Activated CD8-positive, alpha-beta T cell treated with anti-CD3 and anti-CD28 coated beads for 36 hours (primary cell): Measurements from ENCODE around the gene MAN1A1. TPM values are rescaled to one million over a fixed set of nuclear protein-coding genes. Genes with fewer than 3 reads are reported as not detected.

Source experiments
- ATAC-seq: fragments of 200-7000 bp; cut with Tn5 transposase; one replicate; pipeline ENCODE4 v1.10.0; 2021; ENCODE audit warnings: mild to moderate bottlenecking, moderate library complexity
- CTCF ChIA-PET: fragments of 350-600 bp; sonication (Branson Sonifier 250); formaldehyde crosslinking; loops from one replicate; lab custom pipeline; 2021; ENCODE audit warnings: antibody characterized with exemption; lab: Charles Lee
- POLR2A ChIA-PET: fragments of 350-600 bp; sonication (Branson Sonifier 250); formaldehyde crosslinking; loops from one replicate; lab custom pipeline; 2021; ENCODE audit warnings: antibody characterized with exemption; lab: Charles Lee
- DNase-seq: peaks from one replicate; pipeline ENCODE4 v3.0.0-alpha.2; 2020
- H3K27ac Mint-ChIP-seq: one replicate; pipeline ENCODE4 v1.8.0; 2021; ENCODE audit warnings: mild to moderate bottlenecking, mixed read lengths
- H3K27me3 Mint-ChIP-seq: one replicate; pipeline ENCODE4 v1.8.0; 2021; ENCODE audit warnings: mixed read lengths
- H3K36me3 Mint-ChIP-seq: one replicate; pipeline ENCODE4 v1.8.0; 2021; ENCODE audit warnings: low read depth, mixed read lengths
- H3K4me1 Mint-ChIP-seq: one replicate; pipeline ENCODE4 v1.8.0; 2021; ENCODE audit warnings: low read depth, mixed read lengths
- H3K4me3 Mint-ChIP-seq: one replicate; pipeline ENCODE4 v1.8.0; 2021; ENCODE audit warnings: mild to moderate bottlenecking, moderate library complexity, mixed read lengths
- H3K9me3 Mint-ChIP-seq: one replicate; pipeline ENCODE4 v1.8.0; 2021; ENCODE audit warnings: mixed read lengths
- intact Hi-C: fragments of 100-400 bp; cut with micrococcal nuclease; formaldehyde crosslinking; loops from one replicate; pipeline ENCODE4 v1.10.0; 2022
- total RNA-seq, 2 experiments: library from RNA; stranded (reverse); gene quantifications; one replicate each; pipeline ENCODE4 v1.2.3, GENCODE V29; 2021
- TF ChIP-seq, protein P1 (sequence below): fragments of 200-600 bp; IDR thresholded peaks from one replicate; pipeline ENCODE4 v1.8.0; 2022; ENCODE audit warnings: antibody characterized with exemption, mild to moderate bottlenecking

The MAN1A1 gene
- total RNA-seq, 2 experiments from 2014 or later: 18.5 to 19.4 TPM

DNA sequence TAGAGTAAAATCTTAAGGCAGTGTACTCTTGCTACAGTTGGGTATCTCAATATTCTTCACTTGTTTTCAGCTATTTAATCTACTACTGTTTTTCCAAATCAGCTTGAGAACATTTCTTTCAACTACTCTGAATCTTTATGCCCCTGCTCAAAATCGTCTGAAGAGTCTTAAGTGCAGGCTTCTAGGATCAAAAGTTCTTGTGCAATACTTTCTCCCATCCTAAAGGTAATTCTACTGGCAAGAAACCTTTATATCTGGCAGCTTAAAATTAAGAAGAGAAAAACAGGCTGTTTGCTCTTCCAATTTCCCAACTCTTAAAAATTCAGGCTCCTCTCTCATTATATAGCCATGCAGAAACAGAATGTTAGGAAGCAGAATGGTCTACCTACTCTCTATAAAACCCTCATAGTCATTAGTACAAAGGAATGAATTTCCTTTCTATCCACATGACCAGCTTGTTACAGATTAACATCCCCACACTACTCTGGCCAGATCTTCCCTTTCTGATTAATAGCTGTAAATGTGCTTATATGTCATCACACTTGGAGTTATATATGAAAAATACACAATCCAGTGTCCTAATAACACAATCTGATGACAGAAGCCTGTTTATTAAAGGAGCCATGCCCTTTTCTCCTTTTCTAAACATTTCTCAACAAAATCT is 148.9 kb downstream of the MAN1A1 start:
- intact Hi-C loops: no loop called here
- Mint-ChIP-seq H3K9me3 (no peaks in the 10 kb centered on the region), H3K4me3 (no peak overlapping the region), H3K27ac (no peak overlapping the region), H3K27me3 (no peaks in the 10 kb centered on the region), H3K36me3 (peaks cover 29% of the 10 kb centered on the region), H3K4me1 (no peaks in the 10 kb centered on the region)
- ATAC-seq (no peak), DNase-seq (no peak)
- ChIA-PET CTCF (interaction anchor here (0.7 to 1.6 kb wide), 4 partner anchors 8 to 25 kb away, joined by 3 to 4 read pairs (median 4); no protein-coding TSS in a partner anchor), POLR2A (no interaction called here)
- TF ChIP-seq, protein P1, sequence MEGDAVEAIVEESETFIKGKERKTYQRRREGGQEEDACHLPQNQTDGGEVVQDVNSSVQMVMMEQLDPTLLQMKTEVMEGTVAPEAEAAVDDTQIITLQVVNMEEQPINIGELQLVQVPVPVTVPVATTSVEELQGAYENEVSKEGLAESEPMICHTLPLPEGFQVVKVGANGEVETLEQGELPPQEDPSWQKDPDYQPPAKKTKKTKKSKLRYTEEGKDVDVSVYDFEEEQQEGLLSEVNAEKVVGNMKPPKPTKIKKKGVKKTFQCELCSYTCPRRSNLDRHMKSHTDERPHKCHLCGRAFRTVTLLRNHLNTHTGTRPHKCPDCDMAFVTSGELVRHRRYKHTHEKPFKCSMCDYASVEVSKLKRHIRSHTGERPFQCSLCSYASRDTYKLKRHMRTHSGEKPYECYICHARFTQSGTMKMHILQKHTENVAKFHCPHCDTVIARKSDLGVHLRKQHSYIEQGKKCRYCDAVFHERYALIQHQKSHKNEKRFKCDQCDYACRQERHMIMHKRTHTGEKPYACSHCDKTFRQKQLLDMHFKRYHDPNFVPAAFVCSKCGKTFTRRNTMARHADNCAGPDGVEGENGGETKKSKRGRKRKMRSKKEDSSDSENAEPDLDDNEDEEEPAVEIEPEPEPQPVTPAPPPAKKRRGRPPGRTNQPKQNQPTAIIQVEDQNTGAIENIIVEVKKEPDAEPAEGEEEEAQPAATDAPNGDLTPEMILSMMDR: no peak

- intact Hi-C loops: no loop called here
- H3K27ac Mint-ChIP-seq: no peak overlapping the region
- H3K36me3 Mint-ChIP-seq: peaks cover 24% of the 10 kb centered on the region
- H3K27me3 Mint-ChIP-seq: no peaks in the 10 kb centered on the region
- ChIA-PET CTCF (no interaction called here), POLR2A (no interaction called here)
- DNase-seq (no peak), ATAC-seq (no peak)
- no peaks in the 10 kb centered on the region for H3K4me1 Mint-ChIP-seq
- TF ChIP-seq, protein P1: no peak
- no peak overlapping the region for H3K4me3 Mint-ChIP-seq
- no peaks in the 10 kb centered on the region for H3K9me3 Mint-ChIP-seq
Measured at GRCh38 chr6:119197271-119197670, 152.3 kb downstream of the MAN1A1 start.

DNA sequence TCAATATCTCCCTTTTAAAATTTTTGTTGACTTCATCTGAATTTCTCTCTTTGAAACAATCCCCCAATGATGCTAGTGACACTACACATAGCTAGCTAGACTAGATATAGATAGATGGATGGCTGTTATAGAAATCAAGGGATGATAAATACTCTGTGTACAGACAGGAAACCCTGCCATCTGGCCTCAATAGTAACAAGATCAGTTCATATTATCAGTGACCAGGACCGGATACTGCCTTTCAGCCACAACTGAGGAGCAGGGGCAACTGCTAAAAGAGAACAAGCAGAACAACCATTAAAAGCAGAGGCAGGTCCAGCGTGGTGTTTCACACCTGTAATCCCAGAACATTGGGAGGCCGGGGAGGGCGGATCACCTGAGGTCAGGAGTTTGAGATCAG is 152.8 kb downstream of the MAN1A1 start:
- ChIA-PET POLR2A (no interaction called here), CTCF (no interaction called here)
- H3K36me3 Mint-ChIP-seq: peaks cover 26% of the 10 kb centered on the region
- TF ChIP-seq, protein P1: no peak
- ATAC-seq: no peak
- DNase-seq: no peak
- H3K27ac Mint-ChIP-seq: no peak overlapping the region
- H3K27me3 Mint-ChIP-seq: no peaks in the 10 kb centered on the region
- no peak overlapping the region for H3K4me3 Mint-ChIP-seq
- no peaks in the 10 kb centered on the region for H3K9me3 Mint-ChIP-seq
- H3K4me1 Mint-ChIP-seq: no peaks in the 10 kb centered on the region
- intact Hi-C loops: no loop called here

DNA sequence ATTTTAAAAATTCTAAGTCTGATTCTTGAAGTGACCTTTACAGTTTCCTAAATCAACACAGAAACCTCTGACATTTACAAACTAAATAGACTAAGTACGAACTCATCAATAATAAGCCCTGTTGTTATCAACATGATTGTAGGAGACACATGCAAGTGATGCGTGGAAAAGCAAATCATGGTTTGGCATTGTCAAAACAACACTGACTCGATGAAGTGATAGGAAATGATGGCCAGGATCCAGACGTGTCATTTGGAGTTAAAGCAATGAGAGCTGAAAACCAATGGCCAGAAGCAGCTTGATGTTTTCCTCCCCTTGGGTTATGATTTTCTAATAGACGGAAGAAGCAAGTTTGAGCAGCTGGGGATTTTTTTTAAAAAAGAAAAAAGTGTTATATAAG is 153.7 kb downstream of the MAN1A1 start:
- ChIA-PET CTCF (no interaction called here), POLR2A (no interaction called here)
- H3K4me3 Mint-ChIP-seq: no peak overlapping the region
- H3K27ac Mint-ChIP-seq: no peak overlapping the region
- H3K36me3 Mint-ChIP-seq: peaks cover 26% of the 10 kb centered on the region
- H3K4me1 Mint-ChIP-seq: no peaks in the 10 kb centered on the region
- ATAC-seq (no peak), DNase-seq (no peak)
- H3K27me3 Mint-ChIP-seq: no peaks in the 10 kb centered on the region
- no peaks in the 10 kb centered on the region for H3K9me3 Mint-ChIP-seq
- TF ChIP-seq, protein P1: no peak
- intact Hi-C loops: no loop called here

DNA sequence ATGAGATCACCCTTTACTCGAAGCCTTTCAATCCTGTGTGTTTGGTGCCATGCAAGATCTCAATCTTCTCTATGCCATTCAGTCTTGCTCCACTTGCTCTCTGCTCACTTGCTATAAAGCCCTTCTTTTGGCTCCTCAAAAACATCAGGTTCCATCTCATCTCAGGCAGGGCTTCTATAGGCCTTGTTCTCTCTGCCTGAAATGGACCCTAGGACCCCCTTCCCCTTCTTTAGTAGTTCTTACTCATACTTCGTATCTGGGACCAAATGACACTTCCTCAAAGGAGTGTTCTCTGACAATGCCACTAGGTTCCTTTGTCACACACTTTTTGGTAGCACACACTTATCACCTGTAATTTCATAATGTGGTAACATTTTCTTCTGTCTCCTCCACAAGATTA is 154.4 kb downstream of the MAN1A1 start:
- peaks cover 24% of the 10 kb centered on the region for H3K36me3 Mint-ChIP-seq
- H3K4me1 Mint-ChIP-seq: no peaks in the 10 kb centered on the region
- TF ChIP-seq, protein P1: no peak
- CTCF ChIA-PET: no interaction called here
- POLR2A ChIA-PET: no interaction called here
- no peak overlapping the region for H3K27ac Mint-ChIP-seq
- no peak for ATAC-seq
- H3K9me3 Mint-ChIP-seq: no peaks in the 10 kb centered on the region
- no peak overlapping the region for H3K4me3 Mint-ChIP-seq
- intact Hi-C loops: no loop called here
- DNase-seq: no peak
- H3K27me3 Mint-ChIP-seq: no peaks in the 10 kb centered on the region
